Astrocyte (in vitro differentiated cells and primary cell): ENCODE measurements around the gene CMIP.

ENCODE experiments used
- EZH2 ChIP-seq: IDR thresholded peaks from 2 replicates; pipeline ENCODE4 v1.6.1; 2012; ENCODE audit warnings: mild to moderate bottlenecking, low read length, inconsistent platforms; ENCODE audit not compliant: insufficient read depth
- TF ChIP-seq, protein P1 (sequence below): IDR thresholded peaks from 2 replicates; pipeline ENCODE4 v1.5.1; 2011; ENCODE audit warnings: low read depth, mild to moderate bottlenecking, inconsistent platforms, low read length, moderate library complexity; ENCODE audit not compliant: insufficient read depth

DNA sequence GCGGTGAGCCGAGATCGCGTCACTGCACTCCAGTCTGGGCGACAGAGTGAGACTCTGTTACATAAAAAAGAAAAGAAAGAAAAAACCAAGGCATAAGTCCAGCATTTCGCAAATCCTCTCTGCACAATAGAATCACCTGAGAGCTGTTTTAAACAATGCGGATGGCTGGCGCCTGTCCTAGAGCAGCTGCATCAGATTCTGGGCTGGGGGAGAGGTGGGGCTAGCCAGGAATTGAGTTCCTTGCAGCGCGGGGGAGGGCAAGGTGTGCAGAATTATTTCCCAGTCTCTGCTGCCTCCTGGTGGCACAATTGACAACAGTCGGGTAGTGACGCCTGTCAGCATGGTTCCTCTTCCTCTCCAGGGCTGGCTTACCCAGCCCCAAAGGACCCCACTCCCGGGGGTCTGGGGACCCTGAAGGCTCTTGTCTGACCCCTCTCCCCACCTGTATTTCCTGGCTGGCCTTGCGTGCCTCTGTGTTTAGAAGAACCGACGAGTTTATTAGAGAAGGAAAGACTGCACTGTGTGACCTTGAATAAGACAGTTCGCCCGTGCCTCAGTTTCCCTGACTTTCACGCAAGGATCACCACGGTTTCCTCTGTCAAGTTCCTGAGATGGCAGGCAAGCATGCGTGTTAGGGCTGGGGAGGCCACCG, 293.4 kb downstream of the CMIP start:
- TF ChIP-seq, protein P1, sequence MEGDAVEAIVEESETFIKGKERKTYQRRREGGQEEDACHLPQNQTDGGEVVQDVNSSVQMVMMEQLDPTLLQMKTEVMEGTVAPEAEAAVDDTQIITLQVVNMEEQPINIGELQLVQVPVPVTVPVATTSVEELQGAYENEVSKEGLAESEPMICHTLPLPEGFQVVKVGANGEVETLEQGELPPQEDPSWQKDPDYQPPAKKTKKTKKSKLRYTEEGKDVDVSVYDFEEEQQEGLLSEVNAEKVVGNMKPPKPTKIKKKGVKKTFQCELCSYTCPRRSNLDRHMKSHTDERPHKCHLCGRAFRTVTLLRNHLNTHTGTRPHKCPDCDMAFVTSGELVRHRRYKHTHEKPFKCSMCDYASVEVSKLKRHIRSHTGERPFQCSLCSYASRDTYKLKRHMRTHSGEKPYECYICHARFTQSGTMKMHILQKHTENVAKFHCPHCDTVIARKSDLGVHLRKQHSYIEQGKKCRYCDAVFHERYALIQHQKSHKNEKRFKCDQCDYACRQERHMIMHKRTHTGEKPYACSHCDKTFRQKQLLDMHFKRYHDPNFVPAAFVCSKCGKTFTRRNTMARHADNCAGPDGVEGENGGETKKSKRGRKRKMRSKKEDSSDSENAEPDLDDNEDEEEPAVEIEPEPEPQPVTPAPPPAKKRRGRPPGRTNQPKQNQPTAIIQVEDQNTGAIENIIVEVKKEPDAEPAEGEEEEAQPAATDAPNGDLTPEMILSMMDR = peak; percentile 86
- TF ChIP-seq EZH2 = no peak
